Fibroblast of lung (primary cell): ENCODE data around the gene CHN2.

Experiments
- CTCF ChIP-seq, 2 donors: IDR thresholded peaks in 1 of 2; conservative IDR thresholded peaks in 1 of 2; 1 replicate in 1 of 2; 2 replicates in 1 of 2; pipeline ENCODE4 v1.5.1; 2011 to 2012; ENCODE audit warnings: low read length in 2 of 2, control low read depth in 1 of 2, inconsistent platforms in 1 of 2, low read depth in 1 of 2, mild to moderate bottlenecking in 1 of 2
- EZH2 ChIP-seq: IDR thresholded peaks from 2 replicates; pipeline ENCODE4 v1.5.1; 2012; ENCODE audit warnings: low read length, control low read depth, mild to moderate bottlenecking; ENCODE audit errors: missing control alignments

DNA sequence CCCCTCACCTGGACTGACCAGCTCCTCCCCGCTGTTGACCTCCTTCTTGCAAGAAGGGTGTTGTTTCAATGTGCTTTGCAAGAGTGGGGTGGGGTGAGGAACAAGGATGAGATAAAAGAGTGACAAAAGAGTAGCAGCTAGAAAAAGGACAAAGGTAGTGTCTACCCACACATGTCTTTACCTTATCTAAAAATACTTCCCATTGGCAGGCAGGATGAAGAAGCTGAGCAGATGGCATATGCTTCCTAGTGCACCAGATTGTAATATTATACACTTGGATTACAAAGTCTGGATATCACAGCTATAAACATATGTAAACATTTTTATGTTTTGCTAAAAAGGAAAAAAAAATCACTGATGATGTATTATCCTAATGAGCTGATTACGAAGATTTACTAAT lies 34.5 kb downstream of the CHN2 start:
- TF ChIP-seq EZH2 (no peak), CTCF (conservative IDR thresholded peaks at IDR 0.05 in 1 of 2, IDR thresholded peaks at IDR 0.05 in 1 of 2; ENCODE audit: low read depth in 1 of 2, low read length in 2 of 2) (no peak)
